ENCODE results near the gene CD7. TPM values are rescaled to one million over a fixed set of nuclear protein-coding genes. Genes with fewer than 3 reads are reported as not detected.
"Not testable (repeated sequence)": the region's sequence is repeated elsewhere in the genome, so short reads cannot be mapped to it uniquely, and the experiment has no call there.

The CD7 gene
- not detected for total RNA-seq (ENCODE audit: unreplicated experiment)
- long read RNA-seq = 0 reads

DNA sequence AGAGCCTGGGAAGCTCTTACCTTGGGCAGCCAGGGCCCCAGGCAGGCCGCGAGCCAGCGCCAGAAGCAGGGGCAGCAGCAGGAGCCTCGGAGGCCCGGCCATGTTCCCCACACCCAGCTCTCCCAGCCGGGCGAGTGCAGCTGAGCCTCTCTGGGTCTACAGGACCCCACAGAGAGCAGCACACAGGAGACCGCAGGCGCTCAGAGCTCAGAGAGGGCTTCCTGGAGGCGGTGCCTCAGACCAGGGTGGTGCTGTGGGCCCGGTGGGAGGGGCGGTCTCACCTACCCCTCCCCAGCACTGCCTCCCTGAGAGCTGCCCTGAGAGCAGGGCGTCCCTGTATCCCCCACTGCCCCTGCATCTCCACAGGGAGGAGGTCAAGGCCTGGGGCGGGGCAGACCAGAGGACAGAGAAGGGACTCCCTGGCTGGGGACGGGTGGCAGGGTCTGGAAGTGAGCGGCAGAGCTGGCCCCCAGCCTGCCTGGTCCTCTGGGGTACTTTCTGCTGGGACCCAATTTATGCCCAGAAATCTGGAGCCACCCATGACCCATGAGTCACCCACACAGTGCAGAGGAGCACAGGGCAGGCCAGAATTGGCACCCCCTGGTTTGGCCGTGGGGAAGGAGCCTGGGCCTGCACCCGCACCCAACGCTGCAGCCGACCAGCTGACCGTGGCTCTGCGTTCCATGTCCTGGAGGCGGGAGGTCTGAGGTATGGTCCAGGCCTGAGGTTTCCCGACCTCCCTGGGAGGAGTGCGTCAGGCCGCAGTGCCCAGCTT, at the start of gene CD7:
Gene CD7 (minus strand): TSS at position 215 of the 775 bp plus-strand sequence. CDS start 113 bp downstream, at position 102.
- Mint-ChIP-seq H3K4me3 (ENCODE audit: unreplicated experiment) (no peak within 1 kb of the TSS), H3K36me3 (ENCODE audit: low read depth, unreplicated experiment) (no peaks in the 10 kb centered on the region), H3K9me3 (ENCODE audit: unreplicated experiment) (no peaks in the 10 kb centered on the region), H3K27me3 (ENCODE audit: unreplicated experiment) (peaks cover 4% of the 10 kb centered on the region), H3K4me1 (ENCODE audit: unreplicated experiment) (peaks cover 2% of the 10 kb centered on the region), H3K27ac (ENCODE audit: unreplicated experiment) (no peak within 1 kb of the TSS)
- TF ChIP-seq CTCF (IDR thresholded peaks at IDR 0.05; ENCODE audit: unreplicated experiment) = no peak
- DNase-seq (ENCODE audit: low spot score) = no peak

GRCh38 chr17:82366749-82367148, 49.3 kb upstream of the CD7 start:
- Mint-ChIP-seq H3K27me3 (ENCODE audit: unreplicated experiment) (peaks cover 9% of the 10 kb centered on the region), H3K27ac (ENCODE audit: unreplicated experiment) (no peak overlapping the region), H3K4me1 (ENCODE audit: unreplicated experiment) (peaks cover 3% of the 10 kb centered on the region), H3K9me3 (ENCODE audit: unreplicated experiment) (no peaks in the 10 kb centered on the region), H3K36me3 (ENCODE audit: low read depth, unreplicated experiment) (peaks cover 4% of the 10 kb centered on the region), H3K4me3 (ENCODE audit: unreplicated experiment) (no peak overlapping the region)
- TF ChIP-seq CTCF (IDR thresholded peaks at IDR 0.05; ENCODE audit: unreplicated experiment) = no peak
- no peak for DNase-seq (ENCODE audit: low spot score)

GRCh38 chr17:82365606-82366295, 48.3 kb upstream of the CD7 start:
- no peak for TF ChIP-seq CTCF (IDR thresholded peaks at IDR 0.05; ENCODE audit: unreplicated experiment)
- DNase-seq (ENCODE audit: low spot score) = no peak
- Mint-ChIP-seq H3K36me3 (ENCODE audit: low read depth, unreplicated experiment) (peaks cover 4% of the 10 kb centered on the region), H3K27me3 (ENCODE audit: unreplicated experiment) (peaks cover 7% of the 10 kb centered on the region), H3K27ac (ENCODE audit: unreplicated experiment) (no peak overlapping the region), H3K4me3 (ENCODE audit: unreplicated experiment) (no peak overlapping the region), H3K4me1 (ENCODE audit: unreplicated experiment) (peaks cover 3% of the 10 kb centered on the region), H3K9me3 (ENCODE audit: unreplicated experiment) (no peaks in the 10 kb centered on the region)

DNA sequence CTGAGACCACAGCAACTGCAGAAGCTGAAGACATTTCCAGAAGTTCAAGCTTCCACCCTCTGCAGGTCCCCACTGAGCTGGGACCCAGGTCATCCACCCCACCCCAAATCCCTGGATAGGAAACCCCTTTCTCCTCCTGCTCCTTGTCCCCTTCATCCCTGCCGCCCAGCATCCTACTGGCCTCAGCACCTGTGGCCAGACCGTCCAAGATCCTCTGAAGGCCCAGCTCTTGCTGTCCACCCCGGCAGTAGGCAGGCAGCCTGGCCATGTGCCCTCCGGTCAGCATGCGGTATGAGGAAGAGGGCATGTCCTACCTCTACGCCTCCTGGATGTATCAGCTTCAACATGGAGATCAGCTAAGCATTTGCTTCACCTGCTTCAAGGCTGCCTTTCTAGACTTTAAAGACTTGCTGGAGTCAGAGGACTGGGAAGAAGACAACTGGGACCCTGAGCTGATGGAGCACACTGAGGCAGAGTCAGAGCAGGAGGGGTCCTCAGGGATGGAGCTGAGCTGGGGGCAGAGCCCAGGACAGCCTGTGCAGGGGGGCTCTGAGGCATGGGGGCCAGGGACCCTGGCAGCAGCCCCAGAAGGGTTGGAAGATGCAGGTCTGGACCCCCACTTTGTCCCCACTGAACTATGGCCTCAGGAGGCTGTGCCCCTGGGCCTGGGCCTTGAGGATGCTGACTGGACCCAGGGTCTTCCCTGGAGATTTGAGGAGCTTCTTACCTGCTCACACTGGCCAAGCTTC, 44.7 kb upstream of the CD7 start:
- peaks cover 3% of the 10 kb centered on the region for H3K4me1 Mint-ChIP-seq (ENCODE audit: unreplicated experiment)
- H3K9me3 Mint-ChIP-seq (ENCODE audit: unreplicated experiment) = no peaks in the 10 kb centered on the region
- H3K36me3 Mint-ChIP-seq (ENCODE audit: low read depth, unreplicated experiment) = peaks cover 4% of the 10 kb centered on the region
- peaks cover 1% of the 10 kb centered on the region for H3K27me3 Mint-ChIP-seq (ENCODE audit: unreplicated experiment)
- no peak for TF ChIP-seq CTCF (IDR thresholded peaks at IDR 0.05; ENCODE audit: unreplicated experiment)
- DNase-seq (ENCODE audit: low spot score) = no peak
- no peak overlapping the region for H3K27ac Mint-ChIP-seq (ENCODE audit: unreplicated experiment)
- no peak overlapping the region for H3K4me3 Mint-ChIP-seq (ENCODE audit: unreplicated experiment)

DNA sequence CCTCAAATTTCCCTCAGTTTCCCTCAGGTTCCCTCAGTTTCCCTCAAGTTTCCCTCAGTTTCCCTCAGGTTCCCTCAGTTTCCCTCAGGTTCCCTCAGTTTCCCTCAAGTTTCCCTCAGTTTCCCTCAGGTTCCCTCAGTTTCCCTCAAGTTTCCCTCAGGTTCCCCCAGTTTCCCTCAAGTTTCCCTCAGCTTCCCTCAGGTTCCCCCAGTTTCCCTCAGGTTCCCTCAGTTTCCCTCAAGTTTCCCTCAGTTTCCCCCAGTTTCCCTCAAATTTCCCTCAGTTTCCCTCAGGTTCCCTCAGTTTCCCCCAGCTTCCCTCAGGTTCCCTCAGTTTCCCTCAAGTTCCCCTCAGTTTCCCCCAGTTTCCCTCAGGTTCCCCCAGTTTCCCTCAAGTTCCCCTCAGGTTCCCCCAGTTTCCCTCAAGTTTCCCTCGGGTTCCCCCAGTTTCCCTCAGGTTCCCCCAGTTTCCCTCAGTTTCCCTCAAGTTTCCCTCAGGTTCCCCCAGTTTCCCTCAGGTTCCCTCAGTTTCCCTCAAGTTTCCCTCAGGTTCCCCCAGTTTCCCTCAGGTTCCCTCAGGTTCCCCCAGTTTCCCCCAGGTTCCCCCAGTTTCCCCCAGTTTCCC, 42.2 kb upstream of the CD7 start:
- not testable (repeated sequence) for H3K4me1 Mint-ChIP-seq (ENCODE audit: unreplicated experiment); H3K27me3 Mint-ChIP-seq (ENCODE audit: unreplicated experiment); H3K4me3 Mint-ChIP-seq (ENCODE audit: unreplicated experiment); H3K36me3 Mint-ChIP-seq (ENCODE audit: low read depth, unreplicated experiment); DNase-seq (ENCODE audit: low spot score); H3K27ac Mint-ChIP-seq (ENCODE audit: unreplicated experiment); H3K9me3 Mint-ChIP-seq (ENCODE audit: unreplicated experiment)

All from endothelial cell (in vitro differentiated cells).